GM10847 (cell line): ENCODE results near the gene CALCOCO2.

Experiments used
- POLR2A ChIP-seq: IDR thresholded peaks from 2 replicates; pipeline ENCODE4 v1.6.1; 2011; ENCODE audit not compliant: insufficient read length; ENCODE audit errors: extremely low read depth

The CALCOCO2 gene

GRCh38 chr17:48860034-48860433 lies 29.2 kb downstream of the CALCOCO2 start:
- no peak for TF ChIP-seq POLR2A

DNA sequence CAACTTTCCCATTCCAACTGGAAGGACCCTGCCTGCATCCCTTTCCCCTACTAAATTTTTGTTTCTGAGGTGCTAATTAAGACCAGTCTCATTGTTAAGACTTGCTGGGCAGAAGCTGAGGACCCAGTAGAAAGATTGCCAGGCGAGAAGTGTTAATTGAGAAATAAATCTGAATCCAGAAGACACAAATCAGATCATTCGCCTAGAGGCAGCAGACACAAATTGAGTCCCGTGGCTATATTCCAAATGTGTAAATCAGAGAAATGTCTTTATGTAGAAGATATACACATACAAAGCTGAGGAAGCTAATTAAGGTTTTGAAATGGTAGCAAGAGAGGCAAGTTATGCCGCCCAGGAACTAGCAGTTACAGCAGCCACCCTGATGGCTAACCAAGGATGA lies 29.6 kb downstream of the CALCOCO2 start:
- no peak for TF ChIP-seq POLR2A

- TF ChIP-seq POLR2A: no peak
These were observed 38.2 kb downstream of the CALCOCO2 start for GRCh38 chr17:48868916-48869500.

DNA sequence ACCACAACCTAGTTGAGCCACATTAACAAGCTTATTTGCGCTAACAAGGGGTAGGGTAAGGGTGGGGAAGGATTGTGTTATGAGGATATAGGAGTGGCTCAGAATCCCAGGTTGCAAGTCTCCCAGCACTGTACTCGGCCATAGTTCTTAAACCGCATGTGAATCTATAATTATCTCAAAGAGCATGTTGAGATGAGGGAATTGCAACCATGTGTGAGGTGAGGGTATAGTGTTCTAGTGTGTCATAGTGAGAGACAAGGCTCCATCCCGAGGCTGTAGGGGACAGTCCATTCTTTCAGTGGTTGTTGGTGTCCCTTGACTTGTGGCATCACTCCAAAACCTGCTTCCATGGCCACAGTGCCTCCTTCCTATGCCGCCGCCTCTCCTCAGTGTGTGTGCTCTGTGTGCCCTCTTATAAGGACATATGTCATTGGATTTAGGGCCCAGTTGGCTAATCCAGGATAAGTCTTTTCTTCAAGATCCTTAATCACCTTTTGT lies 39.0 kb downstream of the CALCOCO2 start:
- TF ChIP-seq POLR2A: no peak

DNA sequence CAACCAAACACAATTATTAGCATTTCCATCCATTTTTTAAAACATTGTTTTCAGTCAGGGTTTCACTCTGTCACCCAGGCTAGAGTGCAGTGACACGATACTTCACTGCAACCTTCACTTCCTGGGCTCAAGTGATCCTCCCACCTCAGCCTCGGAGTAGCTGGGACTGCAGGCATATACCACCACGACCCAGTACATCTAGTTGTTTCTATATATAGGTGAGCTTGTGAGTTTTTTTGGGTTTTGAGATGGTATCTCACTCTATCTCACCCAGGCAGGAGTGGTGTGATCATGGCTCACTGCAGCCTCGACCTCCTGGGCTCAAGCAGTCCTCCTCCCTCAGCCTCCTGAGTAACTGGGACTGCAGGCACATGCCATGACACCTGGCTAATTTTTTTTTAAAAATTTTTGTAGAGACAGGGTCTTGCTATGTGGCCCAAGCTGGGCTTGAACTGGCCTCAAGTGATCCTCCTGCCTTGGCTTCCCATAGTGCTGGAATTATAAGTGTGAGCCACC lies 40.3 kb downstream of the CALCOCO2 start:
- TF ChIP-seq POLR2A: no peak

GRCh38 chr17:48871551-48872351 lies 40.9 kb downstream of the CALCOCO2 start:
- TF ChIP-seq POLR2A: no peak

GRCh38 chr17:48873209-48873608 lies 42.4 kb downstream of the CALCOCO2 start:
- no peak for TF ChIP-seq POLR2A

- no peak for TF ChIP-seq POLR2A
These were observed 43.0 kb downstream of the CALCOCO2 start for GRCh38 chr17:48873696-48874443.

GRCh38 chr17:48878920-48879898 lies 48.4 kb downstream of the CALCOCO2 start:
- TF ChIP-seq POLR2A: no peak

DNA sequence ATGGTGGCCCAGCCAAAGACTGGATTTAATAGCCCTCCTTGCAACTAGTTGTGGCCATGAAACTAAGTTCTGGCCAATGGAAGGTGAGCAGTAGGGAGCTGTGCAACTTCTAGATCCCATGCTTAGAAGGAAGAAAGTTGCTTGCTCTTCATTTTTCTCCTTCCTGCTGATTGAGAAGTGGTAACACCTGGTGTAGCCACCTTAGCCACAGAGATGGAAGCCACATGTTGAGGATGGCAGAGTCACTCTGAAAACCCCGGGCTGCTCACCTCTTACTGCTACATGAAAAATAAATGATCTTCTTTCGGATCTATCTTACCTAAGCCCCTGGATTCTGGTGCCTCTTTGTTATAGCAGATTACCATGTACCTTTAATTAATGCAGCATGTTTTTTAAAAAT lies 51.4 kb downstream of the CALCOCO2 start:
- no peak for TF ChIP-seq POLR2A

GRCh38 chr17:48883171-48883570 lies 52.3 kb downstream of the CALCOCO2 start:
- TF ChIP-seq POLR2A: no peak

- no peak for TF ChIP-seq POLR2A
These were observed 59.3 kb downstream of the CALCOCO2 start for GRCh38 chr17:48890086-48890485.

DNA sequence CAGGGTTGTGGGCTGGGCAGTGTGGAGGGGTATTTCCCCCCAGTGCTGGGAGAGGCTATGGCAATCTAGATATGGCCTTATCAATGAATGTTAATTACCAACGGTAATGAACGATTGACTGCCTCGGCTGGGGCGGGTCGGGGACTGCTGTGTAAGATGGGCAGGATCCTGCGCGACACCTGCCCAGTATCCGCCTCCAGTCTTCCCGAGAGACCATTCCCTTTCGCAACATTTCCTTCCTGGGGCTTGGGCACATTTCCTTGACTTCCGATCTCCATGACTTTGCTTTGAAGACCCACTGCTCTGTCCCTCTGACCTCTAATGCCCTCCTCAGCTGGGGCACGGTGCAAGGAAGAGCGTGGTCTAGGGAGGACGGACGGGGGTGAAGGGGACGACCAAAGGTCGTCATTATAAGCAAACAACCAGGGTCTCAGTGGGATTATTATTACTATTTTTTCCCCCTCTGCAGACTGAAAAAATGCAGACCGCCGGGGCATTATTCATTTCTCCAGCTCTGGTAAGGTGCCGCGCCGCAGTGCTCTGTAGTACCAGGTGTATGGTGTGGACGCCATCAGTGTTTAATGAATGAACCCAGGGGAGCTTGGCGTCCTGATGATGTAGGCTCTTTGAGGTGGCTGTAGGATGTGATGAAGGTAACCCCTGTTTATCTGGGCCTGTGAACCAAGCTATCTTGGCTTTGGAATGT lies 62.3 kb downstream of the CALCOCO2 start:
- no peak for TF ChIP-seq POLR2A
